GM23338 (cell line): Measurements from ENCODE around the gene DMAC2L. TPM values are rescaled to one million over a fixed set of nuclear protein-coding genes. Genes with fewer than 3 reads are reported as not detected.

ENCODE experiments used
- ATAC-seq: fragments of 200-7000 bp; cut with Tn5 transposase; 3 replicates; pipeline ENCODE4 v1.9.1; 2020
- DNase-seq: peaks from one replicate; pipeline ENCODE4 v3.0.0-alpha.2; 2015; ENCODE audit warnings: low spot score
- H2AFZ ChIP-seq: fragments of 200-600 bp; sonication (generic); 2 replicates; pipeline ENCODE4 v1.8.0; 2016; ENCODE audit warnings: antibody characterized with exemption, mild to moderate bottlenecking, moderate library complexity
- H3F3A ChIP-seq: fragments of 200-600 bp; sonication (generic); replicated peaks from 2 replicates; pipeline ENCODE4 v1.8.0; 2017; ENCODE audit warnings: antibody characterized with exemption, mixed run types, low read depth
- H3K27ac ChIP-seq: fragments of 200-600 bp; sonication (generic); 2 replicates; pipeline ENCODE4 v1.6.1; 2016; ENCODE audit warnings: low read depth
- H3K27me3 ChIP-seq: fragments of 200-600 bp; sonication (generic); 2 replicates; pipeline ENCODE4 v1.8.0; 2016; ENCODE audit warnings: mild to moderate bottlenecking, mixed run types, moderate library complexity; ENCODE audit not compliant: insufficient read depth
- H3K36me3 ChIP-seq: fragments of 200-600 bp; sonication (generic); 2 replicates; pipeline ENCODE4 v1.8.0; 2016; ENCODE audit warnings: mild to moderate bottlenecking; ENCODE audit not compliant: insufficient read depth
- H3K4me1 ChIP-seq: fragments of 200-600 bp; sonication (generic); 2 replicates; pipeline ENCODE4 v1.8.0; 2016; ENCODE audit warnings: mild to moderate bottlenecking, moderate library complexity; ENCODE audit not compliant: insufficient read depth
- H3K4me2 ChIP-seq: fragments of 200-600 bp; sonication (generic); 2 replicates; pipeline ENCODE4 v1.7.1; 2017; ENCODE audit warnings: mixed run types
- H3K4me3 ChIP-seq: fragments of 200-600 bp; sonication (generic); 2 replicates; pipeline ENCODE4 v1.6.1; 2016; ENCODE audit warnings: mixed run types
- H3K79me2 ChIP-seq: fragments of 200-600 bp; sonication (generic); replicated peaks from 2 replicates; pipeline ENCODE4 v1.8.0; 2017; ENCODE audit warnings: mild to moderate bottlenecking; ENCODE audit not compliant: insufficient read depth
- H3K9me2 ChIP-seq: fragments of 200-600 bp; sonication (generic); 2 replicates; pipeline ENCODE4 v1.8.0; 2017; ENCODE audit not compliant: insufficient read depth
- H4K20me1 ChIP-seq: fragments of 200-600 bp; sonication (generic); replicated peaks from 2 replicates; pipeline ENCODE4 v1.8.0; 2017; ENCODE audit warnings: mild to moderate bottlenecking; ENCODE audit not compliant: insufficient read depth
- H3K27ac Mint-ChIP-seq: 2 replicates; pipeline ENCODE4 v1.8.0; 2020; ENCODE audit warnings: inconsistent platforms, mild to moderate bottlenecking, moderate library complexity, mixed read lengths
- H3K27me3 Mint-ChIP-seq: 3 replicates; pipeline ENCODE4 v1.8.0; 2022; ENCODE audit warnings: low read depth, mild to moderate bottlenecking, moderate library complexity, mixed read lengths, inconsistent platforms; ENCODE audit not compliant: insufficient read depth, poor library complexity
- H3K36me3 Mint-ChIP-seq: 3 replicates; pipeline ENCODE4 v1.8.0; 2021; ENCODE audit warnings: low read depth, mild to moderate bottlenecking, inconsistent platforms, moderate library complexity, mixed read lengths
- H3K4me1 Mint-ChIP-seq: 3 replicates; pipeline ENCODE4 v1.8.0; 2020; ENCODE audit warnings: mild to moderate bottlenecking, inconsistent platforms, mixed read lengths
- H3K4me3 Mint-ChIP-seq: 3 replicates; pipeline ENCODE4 v1.8.0; 2021; ENCODE audit warnings: moderate library complexity, mild to moderate bottlenecking, inconsistent platforms, mixed read lengths
- H3K9me3 Mint-ChIP-seq: 3 replicates; pipeline ENCODE4 v1.8.0; 2020; ENCODE audit warnings: moderate library complexity, mild to moderate bottlenecking, inconsistent platforms, mixed read lengths
- CREB1 ChIP-seq: fragments of 250-450 bp; sonication (Bioruptor Pico); IDR thresholded peaks from 2 replicates; pipeline ENCODE4 v1.5.0; 2020; ENCODE audit warnings: low read depth, mild to moderate bottlenecking, moderate library complexity
- EZH2 ChIP-seq: fragments of 200-600 bp; sonication (generic); IDR thresholded peaks from one replicate; pipeline ENCODE4 v1.8.0; 2017; ENCODE audit warnings: antibody characterized with exemption, mild to moderate bottlenecking, low read depth; ENCODE audit not compliant: unreplicated experiment
- EZH2phosphoT487 ChIP-seq: fragments of 200-600 bp; sonication (generic); IDR thresholded peaks from one replicate; pipeline ENCODE4 v1.8.1; 2018; ENCODE audit warnings: antibody characterized with exemption; ENCODE audit not compliant: unreplicated experiment
- JUNB ChIP-seq: IDR thresholded peaks from one replicate; pipeline ENCODE4 v1.6.1; 2016; ENCODE audit warnings: antibody characterized with exemption; ENCODE audit not compliant: unreplicated experiment
- NANOG ChIP-seq: IDR thresholded peaks from 2 replicates; pipeline ENCODE4 v1.6.1; 2016; ENCODE audit warnings: antibody characterized with exemption, borderline replicate concordance
- POLR2AphosphoS5 ChIP-seq: IDR thresholded peaks from 2 replicates; pipeline ENCODE4 v1.6.1; 2016; ENCODE audit warnings: antibody characterized with exemption, low read depth
- STAT1 ChIP-seq: IDR thresholded peaks from one replicate; pipeline ENCODE4 v1.6.1; 2016; ENCODE audit warnings: antibody characterized with exemption; ENCODE audit not compliant: unreplicated experiment
- ZNF114 ChIP-seq: fragments of 250-450 bp; sonication (Bioruptor Pico); IDR thresholded peaks from 2 replicates; pipeline ENCODE4 v1.5.0; 2020; ENCODE audit warnings: mild to moderate bottlenecking, moderate library complexity
- ZNF331 ChIP-seq: fragments of 250-450 bp; sonication (Bioruptor Pico); IDR thresholded peaks from 2 replicates; pipeline ENCODE4 v1.5.0; 2020; ENCODE audit warnings: low read depth, mild to moderate bottlenecking, moderate library complexity
- polyA plus RNA-seq: library from polyadenylated mRNA; unstranded; fragments of >200 nt; fragmentation: Nextera tagmentation; extraction: Ambion mirVana; gene quantifications from 2 replicates; pipeline ENCODE4 v1.2.1, GENCODE V29; 2016
- total RNA-seq: library from RNA; depleted of rRNA; stranded (reverse); fragments of >200 nt; shearing (Covaris generic); gene quantifications from 2 replicates; pipeline ENCODE4 v1.2.3, GENCODE V29; 2014
- TF ChIP-seq, protein P1 (sequence below): fragments of 250-450 bp; sonication (Bioruptor Pico); IDR thresholded peaks from 2 replicates; pipeline ENCODE4 v1.5.0; 2020; ENCODE audit warnings: mild to moderate bottlenecking, moderate library complexity
- TF ChIP-seq, protein P2 (sequence below): IDR thresholded peaks from one replicate; pipeline ENCODE4 v1.6.1; 2018; ENCODE audit warnings: antibody characterized with exemption; ENCODE audit not compliant: unreplicated experiment
- TF ChIP-seq, protein P3 (sequence below): IDR thresholded peaks from 2 replicates; pipeline ENCODE4 v1.6.1; 2016; ENCODE audit warnings: antibody characterized with exemption
- TF ChIP-seq, protein P4 (sequence below), 2 experiments: fragments of 200-600 bp in 1 of 2; sonication (generic) in 1 of 2; conservative IDR thresholded peaks; 2 replicates each; pipeline versions ENCODE4 v1.5.1 to v1.6.1; 2016 to 2017; ENCODE audit warnings: antibody characterized with exemption in 2 of 2, low read depth in 2 of 2, mild to moderate bottlenecking in 2 of 2, moderate library complexity in 1 of 2

The DMAC2L gene
- total and polyA plus RNA-seq, 2 experiments from 2014 or later, result 22.5 to 33.8 TPM

DNA sequence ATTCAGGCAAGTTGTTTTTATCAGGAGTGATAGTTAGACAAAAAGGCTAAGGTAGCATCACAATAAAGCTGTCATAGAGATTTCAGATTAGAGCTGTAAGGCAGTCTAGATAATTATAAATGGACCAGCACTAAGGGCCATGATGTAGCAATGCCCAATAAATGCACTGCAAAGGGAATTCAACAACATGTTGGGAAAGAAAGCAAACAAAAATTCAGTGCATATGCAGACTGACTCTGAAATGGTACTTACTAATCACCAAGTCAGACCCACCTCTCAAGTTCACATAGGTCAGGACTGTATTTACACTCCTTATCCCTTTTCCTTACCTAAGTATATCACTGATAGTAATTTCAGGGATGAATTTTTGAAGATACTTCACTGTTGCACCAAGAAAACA lies 47.1 kb upstream of the DMAC2L start:
- Histone ChIP-seq H3K36me3 (peaks cover 5% of the 10 kb centered on the region; the same call in 1 of the 2 replicates), H3K4me2 (no peak overlapping the region), H3K27me3 (no peaks in the 10 kb centered on the region), H2AFZ (no peak overlapping the region), H3K27ac (no peak overlapping the region), H3K79me2 (no peaks in the 10 kb centered on the region), H3K4me1 (no peaks in the 10 kb centered on the region), H3F3A (no peaks in the 10 kb centered on the region), H3K9me2 (no peaks in the 10 kb centered on the region), H3K4me3 (no peak overlapping the region), H4K20me1 (no peaks in the 10 kb centered on the region)
- TF ChIP-seq, protein P1, sequence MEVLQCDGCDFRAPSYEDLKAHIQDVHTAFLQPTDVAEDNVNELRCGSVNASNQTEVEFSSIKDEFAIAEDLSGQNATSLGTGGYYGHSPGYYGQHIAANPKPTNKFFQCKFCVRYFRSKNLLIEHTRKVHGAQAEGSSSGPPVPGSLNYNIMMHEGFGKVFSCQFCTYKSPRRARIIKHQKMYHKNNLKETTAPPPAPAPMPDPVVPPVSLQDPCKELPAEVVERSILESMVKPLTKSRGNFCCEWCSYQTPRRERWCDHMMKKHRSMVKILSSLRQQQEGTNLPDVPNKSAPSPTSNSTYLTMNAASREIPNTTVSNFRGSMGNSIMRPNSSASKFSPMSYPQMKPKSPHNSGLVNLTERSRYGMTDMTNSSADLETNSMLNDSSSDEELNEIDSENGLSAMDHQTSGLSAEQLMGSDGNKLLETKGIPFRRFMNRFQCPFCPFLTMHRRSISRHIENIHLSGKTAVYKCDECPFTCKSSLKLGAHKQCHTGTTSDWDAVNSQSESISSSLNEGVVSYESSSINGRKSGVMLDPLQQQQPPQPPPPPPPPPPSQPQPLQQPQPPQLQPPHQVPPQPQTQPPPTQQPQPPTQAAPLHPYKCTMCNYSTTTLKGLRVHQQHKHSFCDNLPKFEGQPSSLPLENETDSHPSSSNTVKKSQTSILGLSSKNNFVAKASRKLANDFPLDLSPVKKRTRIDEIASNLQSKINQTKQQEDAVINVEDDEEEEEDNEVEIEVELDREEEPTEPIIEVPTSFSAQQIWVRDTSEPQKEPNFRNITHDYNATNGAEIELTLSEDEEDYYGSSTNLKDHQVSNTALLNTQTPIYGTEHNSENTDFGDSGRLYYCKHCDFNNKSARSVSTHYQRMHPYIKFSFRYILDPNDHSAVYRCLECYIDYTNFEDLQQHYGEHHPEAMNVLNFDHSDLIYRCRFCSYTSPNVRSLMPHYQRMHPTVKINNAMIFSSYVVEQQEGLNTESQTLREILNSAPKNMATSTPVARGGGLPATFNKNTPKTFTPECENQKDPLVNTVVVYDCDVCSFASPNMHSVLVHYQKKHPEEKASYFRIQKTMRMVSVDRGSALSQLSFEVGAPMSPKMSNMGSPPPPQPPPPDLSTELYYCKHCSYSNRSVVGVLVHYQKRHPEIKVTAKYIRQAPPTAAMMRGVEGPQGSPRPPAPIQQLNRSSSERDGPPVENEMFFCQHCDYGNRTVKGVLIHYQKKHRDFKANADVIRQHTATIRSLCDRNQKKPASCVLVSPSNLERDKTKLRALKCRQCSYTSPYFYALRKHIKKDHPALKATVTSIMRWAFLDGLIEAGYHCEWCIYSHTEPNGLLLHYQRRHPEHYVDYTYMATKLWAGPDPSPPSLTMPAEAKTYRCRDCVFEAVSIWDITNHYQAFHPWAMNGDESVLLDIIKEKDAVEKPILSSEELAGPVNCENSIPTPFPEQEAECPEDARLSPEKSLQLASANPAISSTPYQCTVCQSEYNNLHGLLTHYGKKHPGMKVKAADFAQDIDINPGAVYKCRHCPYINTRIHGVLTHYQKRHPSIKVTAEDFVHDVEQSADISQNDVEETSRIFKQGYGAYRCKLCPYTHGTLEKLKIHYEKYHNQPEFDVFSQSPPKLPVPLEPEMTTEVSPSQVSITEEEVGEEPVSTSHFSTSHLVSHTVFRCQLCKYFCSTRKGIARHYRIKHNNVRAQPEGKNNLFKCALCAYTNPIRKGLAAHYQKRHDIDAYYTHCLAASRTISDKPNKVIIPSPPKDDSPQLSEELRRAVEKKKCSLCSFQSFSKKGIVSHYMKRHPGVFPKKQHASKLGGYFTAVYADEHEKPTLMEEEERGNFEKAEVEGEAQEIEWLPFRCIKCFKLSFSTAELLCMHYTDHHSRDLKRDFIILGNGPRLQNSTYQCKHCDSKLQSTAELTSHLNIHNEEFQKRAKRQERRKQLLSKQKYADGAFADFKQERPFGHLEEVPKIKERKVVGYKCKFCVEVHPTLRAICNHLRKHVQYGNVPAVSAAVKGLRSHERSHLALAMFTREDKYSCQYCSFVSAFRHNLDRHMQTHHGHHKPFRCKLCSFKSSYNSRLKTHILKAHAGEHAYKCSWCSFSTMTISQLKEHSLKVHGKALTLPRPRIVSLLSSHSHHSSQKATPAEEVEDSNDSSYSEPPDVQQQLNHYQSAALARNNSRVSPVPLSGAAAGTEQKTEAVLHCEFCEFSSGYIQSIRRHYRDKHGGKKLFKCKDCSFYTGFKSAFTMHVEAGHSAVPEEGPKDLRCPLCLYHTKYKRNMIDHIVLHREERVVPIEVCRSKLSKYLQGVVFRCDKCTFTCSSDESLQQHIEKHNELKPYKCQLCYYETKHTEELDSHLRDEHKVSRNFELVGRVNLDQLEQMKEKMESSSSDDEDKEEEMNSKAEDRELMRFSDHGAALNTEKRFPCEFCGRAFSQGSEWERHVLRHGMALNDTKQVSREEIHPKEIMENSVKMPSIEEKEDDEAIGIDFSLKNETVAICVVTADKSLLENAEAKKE (CRISPR knock-in tag), result no peak
- TF ChIP-seq, protein P2, sequence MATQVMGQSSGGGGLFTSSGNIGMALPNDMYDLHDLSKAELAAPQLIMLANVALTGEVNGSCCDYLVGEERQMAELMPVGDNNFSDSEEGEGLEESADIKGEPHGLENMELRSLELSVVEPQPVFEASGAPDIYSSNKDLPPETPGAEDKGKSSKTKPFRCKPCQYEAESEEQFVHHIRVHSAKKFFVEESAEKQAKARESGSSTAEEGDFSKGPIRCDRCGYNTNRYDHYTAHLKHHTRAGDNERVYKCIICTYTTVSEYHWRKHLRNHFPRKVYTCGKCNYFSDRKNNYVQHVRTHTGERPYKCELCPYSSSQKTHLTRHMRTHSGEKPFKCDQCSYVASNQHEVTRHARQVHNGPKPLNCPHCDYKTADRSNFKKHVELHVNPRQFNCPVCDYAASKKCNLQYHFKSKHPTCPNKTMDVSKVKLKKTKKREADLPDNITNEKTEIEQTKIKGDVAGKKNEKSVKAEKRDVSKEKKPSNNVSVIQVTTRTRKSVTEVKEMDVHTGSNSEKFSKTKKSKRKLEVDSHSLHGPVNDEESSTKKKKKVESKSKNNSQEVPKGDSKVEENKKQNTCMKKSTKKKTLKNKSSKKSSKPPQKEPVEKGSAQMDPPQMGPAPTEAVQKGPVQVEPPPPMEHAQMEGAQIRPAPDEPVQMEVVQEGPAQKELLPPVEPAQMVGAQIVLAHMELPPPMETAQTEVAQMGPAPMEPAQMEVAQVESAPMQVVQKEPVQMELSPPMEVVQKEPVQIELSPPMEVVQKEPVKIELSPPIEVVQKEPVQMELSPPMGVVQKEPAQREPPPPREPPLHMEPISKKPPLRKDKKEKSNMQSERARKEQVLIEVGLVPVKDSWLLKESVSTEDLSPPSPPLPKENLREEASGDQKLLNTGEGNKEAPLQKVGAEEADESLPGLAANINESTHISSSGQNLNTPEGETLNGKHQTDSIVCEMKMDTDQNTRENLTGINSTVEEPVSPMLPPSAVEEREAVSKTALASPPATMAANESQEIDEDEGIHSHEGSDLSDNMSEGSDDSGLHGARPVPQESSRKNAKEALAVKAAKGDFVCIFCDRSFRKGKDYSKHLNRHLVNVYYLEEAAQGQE, result no peak
- TF ChIP-seq EZH2 (no peak), ZNF331 (CRISPR knock-in tag) (no peak), EZH2phosphoT487 (no peak), POLR2AphosphoS5 (no peak), NANOG (no peak), STAT1 (no peak), ZNF114 (no peak), JUNB (no peak), CREB1 (CRISPR knock-in tag) (no peak)
- TF ChIP-seq, protein P3, sequence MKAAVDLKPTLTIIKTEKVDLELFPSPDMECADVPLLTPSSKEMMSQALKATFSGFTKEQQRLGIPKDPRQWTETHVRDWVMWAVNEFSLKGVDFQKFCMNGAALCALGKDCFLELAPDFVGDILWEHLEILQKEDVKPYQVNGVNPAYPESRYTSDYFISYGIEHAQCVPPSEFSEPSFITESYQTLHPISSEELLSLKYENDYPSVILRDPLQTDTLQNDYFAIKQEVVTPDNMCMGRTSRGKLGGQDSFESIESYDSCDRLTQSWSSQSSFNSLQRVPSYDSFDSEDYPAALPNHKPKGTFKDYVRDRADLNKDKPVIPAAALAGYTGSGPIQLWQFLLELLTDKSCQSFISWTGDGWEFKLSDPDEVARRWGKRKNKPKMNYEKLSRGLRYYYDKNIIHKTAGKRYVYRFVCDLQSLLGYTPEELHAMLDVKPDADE, result no peak
- TF ChIP-seq, protein P4, sequence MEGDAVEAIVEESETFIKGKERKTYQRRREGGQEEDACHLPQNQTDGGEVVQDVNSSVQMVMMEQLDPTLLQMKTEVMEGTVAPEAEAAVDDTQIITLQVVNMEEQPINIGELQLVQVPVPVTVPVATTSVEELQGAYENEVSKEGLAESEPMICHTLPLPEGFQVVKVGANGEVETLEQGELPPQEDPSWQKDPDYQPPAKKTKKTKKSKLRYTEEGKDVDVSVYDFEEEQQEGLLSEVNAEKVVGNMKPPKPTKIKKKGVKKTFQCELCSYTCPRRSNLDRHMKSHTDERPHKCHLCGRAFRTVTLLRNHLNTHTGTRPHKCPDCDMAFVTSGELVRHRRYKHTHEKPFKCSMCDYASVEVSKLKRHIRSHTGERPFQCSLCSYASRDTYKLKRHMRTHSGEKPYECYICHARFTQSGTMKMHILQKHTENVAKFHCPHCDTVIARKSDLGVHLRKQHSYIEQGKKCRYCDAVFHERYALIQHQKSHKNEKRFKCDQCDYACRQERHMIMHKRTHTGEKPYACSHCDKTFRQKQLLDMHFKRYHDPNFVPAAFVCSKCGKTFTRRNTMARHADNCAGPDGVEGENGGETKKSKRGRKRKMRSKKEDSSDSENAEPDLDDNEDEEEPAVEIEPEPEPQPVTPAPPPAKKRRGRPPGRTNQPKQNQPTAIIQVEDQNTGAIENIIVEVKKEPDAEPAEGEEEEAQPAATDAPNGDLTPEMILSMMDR (conservative IDR thresholded peaks at IDR 0.05; ENCODE audit: low read depth in 2 of 2), result no peak
- H3K27ac Mint-ChIP-seq, result no peak overlapping the region
- DNase-seq, result no peak
- H3K36me3 Mint-ChIP-seq, result peaks cover 4% of the 10 kb centered on the region; the same call in 2 of the 3 replicates
- H3K4me3 Mint-ChIP-seq, result no peak overlapping the region
- no peaks in the 10 kb centered on the region for H3K27me3 Mint-ChIP-seq
- no peak for ATAC-seq
- 0 out of 3 replicates have a peak, but pooled peaks cover 2% of the 10 kb centered on the region for H3K4me1 Mint-ChIP-seq
- H3K9me3 Mint-ChIP-seq, result no peaks in the 10 kb centered on the region
